ENCODE data around the gene MMAB.

- no peak for TF ChIP-seq CTCF (IDR thresholded peaks at IDR 0.05)
- no peak for TF ChIP-seq POLR2AphosphoS5 (IDR thresholded peaks at IDR 0.05)
- TF ChIP-seq POLR2A (IDR thresholded peaks at IDR 0.05) = no peak
- no peak for TF ChIP-seq EP300 (IDR thresholded peaks at IDR 0.05)
These were observed 8.6 kb upstream of the MMAB start for GRCh38 chr12:109581856-109582255.
